Upper lobe of right lung (tissue), 1 donor: Measurements from ENCODE around the gene CUL1. TPM values are rescaled to one million over a fixed set of nuclear protein-coding genes. Genes with fewer than 3 reads are reported as not detected.
A peak's percentile ranks its signal among the peaks of the same experiment; 100 is the strongest.

Experiments
- ATAC-seq: fragments of 200-7000 bp; cut with Tn5 transposase; one replicate; pipeline ENCODE4 v1.9.1; 2020; ENCODE audit warnings: mild to moderate bottlenecking, moderate library complexity
- DNase-seq: peaks from one replicate; pipeline ENCODE4 v3.0.0-alpha.2; 2020
- H3K27ac ChIP-seq: fragments of 200-600 bp; one replicate; pipeline ENCODE4 v1.8.0; 2022
- H3K27me3 ChIP-seq: fragments of 200-600 bp; one replicate; pipeline ENCODE4 v1.8.0; 2022; ENCODE audit warnings: mild to moderate bottlenecking
- H3K36me3 ChIP-seq: fragments of 200-600 bp; one replicate; pipeline ENCODE4 v1.8.0; 2022
- H3K4me1 ChIP-seq: fragments of 200-600 bp; one replicate; pipeline ENCODE4 v1.8.0; 2022
- H3K4me3 ChIP-seq: fragments of 200-600 bp; one replicate; pipeline ENCODE4 v1.8.0; 2022; ENCODE audit warnings: mild to moderate bottlenecking
- H3K9me3 ChIP-seq: fragments of 200-600 bp; one replicate; pipeline ENCODE4 v1.8.0; 2022
- intact Hi-C: fragments of 100-400 bp; cut with DNase I; formaldehyde crosslinking; loops from one replicate; pipeline ENCODE4 v1.11.0; 2022
- total RNA-seq: library from RNA; stranded (reverse); fragmentation: NEBNext Ultra II Directional; extraction: Animal tissue kit (Norgen Biotek cat#: 25700); gene quantifications from one replicate; pipeline ENCODE4 v1.2.1, GENCODE V29; 2021
- TF ChIP-seq, protein P1 (sequence below): fragments of 200-600 bp; IDR thresholded peaks from one replicate; pipeline ENCODE4 v1.8.0; 2022; ENCODE audit warnings: antibody characterized with exemption
- donor health status: DM: no; HTN: yes; CAD: no; lungs with severe emphysema.

The CUL1 gene
- total RNA-seq, 1 donor from 2014 or later = 44.4 TPM

DNA sequence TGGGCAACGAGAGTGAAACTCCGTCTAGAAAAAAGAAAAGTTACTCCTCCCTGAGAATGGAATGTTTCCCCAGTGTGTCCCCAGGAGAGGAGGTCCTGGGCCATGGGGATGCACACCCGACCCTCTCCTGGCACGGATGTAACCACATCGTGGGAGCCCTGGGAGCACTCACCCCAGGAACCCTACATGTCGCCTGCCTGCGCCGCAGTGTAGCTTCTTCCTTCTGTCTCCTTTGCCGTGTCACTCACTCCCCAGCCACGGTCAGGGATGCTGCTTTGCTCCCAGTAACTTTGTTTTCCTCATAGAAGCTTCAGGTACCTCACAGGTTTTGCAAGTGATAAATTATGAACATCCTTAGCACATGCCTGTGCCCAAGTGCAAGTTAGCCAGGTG lies 103.4 kb downstream of the CUL1 start:
- peaks cover 52% of the 10 kb centered on the region for H3K36me3 ChIP-seq
- no peaks in the 10 kb centered on the region for H3K4me1 ChIP-seq
- ATAC-seq (peak; percentile 26), DNase-seq (no peak)
- H3K9me3 ChIP-seq = no peaks in the 10 kb centered on the region
- no peaks in the 10 kb centered on the region for H3K27me3 ChIP-seq
- TF ChIP-seq, protein P1, sequence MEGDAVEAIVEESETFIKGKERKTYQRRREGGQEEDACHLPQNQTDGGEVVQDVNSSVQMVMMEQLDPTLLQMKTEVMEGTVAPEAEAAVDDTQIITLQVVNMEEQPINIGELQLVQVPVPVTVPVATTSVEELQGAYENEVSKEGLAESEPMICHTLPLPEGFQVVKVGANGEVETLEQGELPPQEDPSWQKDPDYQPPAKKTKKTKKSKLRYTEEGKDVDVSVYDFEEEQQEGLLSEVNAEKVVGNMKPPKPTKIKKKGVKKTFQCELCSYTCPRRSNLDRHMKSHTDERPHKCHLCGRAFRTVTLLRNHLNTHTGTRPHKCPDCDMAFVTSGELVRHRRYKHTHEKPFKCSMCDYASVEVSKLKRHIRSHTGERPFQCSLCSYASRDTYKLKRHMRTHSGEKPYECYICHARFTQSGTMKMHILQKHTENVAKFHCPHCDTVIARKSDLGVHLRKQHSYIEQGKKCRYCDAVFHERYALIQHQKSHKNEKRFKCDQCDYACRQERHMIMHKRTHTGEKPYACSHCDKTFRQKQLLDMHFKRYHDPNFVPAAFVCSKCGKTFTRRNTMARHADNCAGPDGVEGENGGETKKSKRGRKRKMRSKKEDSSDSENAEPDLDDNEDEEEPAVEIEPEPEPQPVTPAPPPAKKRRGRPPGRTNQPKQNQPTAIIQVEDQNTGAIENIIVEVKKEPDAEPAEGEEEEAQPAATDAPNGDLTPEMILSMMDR = no peak
- no peak overlapping the region for H3K27ac ChIP-seq
- intact Hi-C loops = no loop called here
- H3K4me3 ChIP-seq = no peak overlapping the region

DNA sequence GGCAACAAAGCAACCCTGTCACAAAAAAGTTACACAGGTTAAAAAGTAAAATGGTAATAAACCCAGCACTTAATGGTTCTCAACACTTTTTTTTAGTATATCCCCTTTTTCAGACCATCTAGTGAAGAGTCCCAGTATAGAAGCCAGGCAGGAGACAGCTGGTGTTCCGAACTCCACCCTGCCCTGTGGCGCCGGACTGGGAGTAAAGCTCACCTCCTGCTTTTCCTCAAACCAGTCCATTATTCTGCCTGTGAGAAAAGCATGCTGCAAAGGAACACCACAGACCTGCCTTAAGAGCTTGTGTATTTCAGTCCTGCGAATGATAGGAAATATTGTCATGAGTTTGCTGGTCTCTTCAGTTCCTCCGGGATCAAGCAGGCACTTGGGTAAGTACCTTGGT lies 104.4 kb downstream of the CUL1 start:
- Histone ChIP-seq H3K4me1 (no peaks in the 10 kb centered on the region), H3K27ac (no peak overlapping the region), H3K36me3 (peaks cover 45% of the 10 kb centered on the region), H3K4me3 (no peak overlapping the region), H3K9me3 (no peaks in the 10 kb centered on the region), H3K27me3 (no peaks in the 10 kb centered on the region)
- ATAC-seq (no peak), DNase-seq (no peak)
- TF ChIP-seq, protein P1 = no peak
- intact Hi-C loops = no loop called here

DNA sequence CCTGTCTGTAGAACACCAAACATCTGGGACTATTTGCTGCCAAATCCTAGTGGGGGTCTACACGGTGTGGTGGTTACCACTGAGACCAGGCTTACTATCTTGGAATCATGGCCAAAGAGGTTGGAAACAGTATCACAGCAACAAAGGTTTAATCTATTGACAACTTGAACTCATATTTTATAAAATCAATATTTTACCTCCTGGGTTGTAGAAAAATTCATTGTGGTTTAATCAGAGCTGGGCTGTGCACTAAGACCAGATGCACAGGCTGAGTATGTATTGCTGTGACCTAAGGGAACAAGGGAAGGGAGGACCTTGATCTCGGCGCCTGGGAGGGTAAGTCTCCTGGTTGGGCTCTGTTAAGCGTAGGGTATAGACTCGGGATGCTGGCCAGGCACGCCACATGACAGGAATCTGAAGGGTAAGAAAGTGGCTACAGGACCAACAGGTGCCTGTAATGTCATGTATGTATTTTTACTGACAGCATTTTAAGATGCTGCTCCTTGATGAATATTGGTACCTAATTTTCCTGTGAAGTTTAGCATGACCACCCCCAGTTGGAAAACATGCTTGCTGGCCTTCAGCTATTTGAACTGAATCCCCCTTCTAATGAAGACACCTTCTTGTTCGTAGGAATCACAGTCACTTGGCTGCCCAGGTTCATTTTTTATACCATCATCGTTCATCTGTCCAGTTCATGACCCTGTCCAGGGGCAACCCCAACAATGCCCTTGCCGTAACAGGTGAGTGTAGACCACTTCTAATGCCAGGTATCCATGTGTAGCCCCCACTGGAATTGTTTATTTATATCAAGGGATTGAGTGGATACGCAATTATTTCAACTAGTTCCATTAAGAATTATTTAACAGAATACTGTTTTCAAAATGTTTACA lies 105.9 kb downstream of the CUL1 start:
- DNase-seq = no peak
- Histone ChIP-seq H3K4me3 (no peak overlapping the region), H3K4me1 (no peaks in the 10 kb centered on the region), H3K27ac (no peak overlapping the region), H3K27me3 (no peaks in the 10 kb centered on the region), H3K36me3 (peaks cover 30% of the 10 kb centered on the region), H3K9me3 (no peaks in the 10 kb centered on the region)
- intact Hi-C loops = no loop called here
- TF ChIP-seq, protein P1 = no peak
- ATAC-seq = no peak

DNA sequence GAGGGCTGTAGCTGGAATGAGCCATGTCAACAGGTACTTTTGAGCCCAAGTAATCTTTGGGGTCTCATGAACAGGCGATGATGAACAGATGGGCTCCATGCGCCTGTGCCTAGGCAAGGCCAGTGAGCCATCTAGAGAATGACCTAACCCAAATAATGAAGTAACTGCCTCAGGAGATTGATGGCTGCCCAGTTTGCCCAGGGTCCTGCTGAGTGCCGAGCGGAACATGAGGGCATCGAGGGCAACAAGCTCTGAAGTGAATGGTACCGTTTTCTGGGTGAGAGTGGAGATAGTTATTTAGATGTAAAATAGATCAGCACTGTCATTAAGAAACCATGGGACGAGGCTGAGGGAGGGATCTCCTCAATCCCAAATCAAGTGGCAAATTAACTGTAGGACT lies 107.5 kb downstream of the CUL1 start:
- no peak for ATAC-seq
- Histone ChIP-seq H3K27ac (no peak overlapping the region), H3K4me3 (no peak overlapping the region), H3K4me1 (no peaks in the 10 kb centered on the region), H3K27me3 (no peaks in the 10 kb centered on the region), H3K9me3 (no peaks in the 10 kb centered on the region), H3K36me3 (peaks cover 14% of the 10 kb centered on the region)
- no peak for DNase-seq
- TF ChIP-seq, protein P1 = no peak
- intact Hi-C loops = no loop called here

DNA sequence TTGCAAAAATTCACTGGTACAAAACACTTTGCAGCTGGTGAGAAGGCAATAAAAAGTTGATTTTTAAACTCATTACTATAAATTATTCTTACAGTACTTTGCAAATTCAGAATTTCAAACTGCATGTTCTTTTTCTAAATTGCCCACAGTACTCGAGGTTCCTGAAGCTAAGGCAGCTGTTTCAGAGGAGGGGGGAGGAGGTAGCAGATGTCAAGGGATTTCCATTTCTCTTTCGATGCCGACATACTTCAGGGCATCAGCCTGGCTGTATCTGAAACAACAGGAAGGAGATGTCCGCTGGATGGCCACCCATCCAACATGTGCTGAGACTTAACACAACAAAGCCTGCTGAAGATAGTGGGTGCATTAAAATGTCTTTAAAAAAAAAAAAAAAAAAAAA lies 108.7 kb downstream of the CUL1 start:
- TF ChIP-seq, protein P1 = no peak
- peaks cover 4% of the 10 kb centered on the region for H3K36me3 ChIP-seq
- H3K9me3 ChIP-seq = no peaks in the 10 kb centered on the region

More for the DNA sequence above, 108.7 kb downstream of the CUL1 start:
- H3K4me1 ChIP-seq = no peaks in the 10 kb centered on the region
- DNase-seq (no peak), ATAC-seq (no peak)
- H3K27me3 ChIP-seq = no peaks in the 10 kb centered on the region
- intact Hi-C loops = no loop called here
- H3K27ac ChIP-seq = no peak overlapping the region
- no peak overlapping the region for H3K4me3 ChIP-seq
